Epidermal melanocyte (primary cell): Measurements from ENCODE around the gene UFSP1.

Experiments used
- DNase-seq: peaks from one replicate; pipeline ENCODE4 v3.0.0; 2011; ENCODE audit warnings: low spot score; ENCODE audit not compliant: insufficient read length

Gene UFSP1

DNA sequence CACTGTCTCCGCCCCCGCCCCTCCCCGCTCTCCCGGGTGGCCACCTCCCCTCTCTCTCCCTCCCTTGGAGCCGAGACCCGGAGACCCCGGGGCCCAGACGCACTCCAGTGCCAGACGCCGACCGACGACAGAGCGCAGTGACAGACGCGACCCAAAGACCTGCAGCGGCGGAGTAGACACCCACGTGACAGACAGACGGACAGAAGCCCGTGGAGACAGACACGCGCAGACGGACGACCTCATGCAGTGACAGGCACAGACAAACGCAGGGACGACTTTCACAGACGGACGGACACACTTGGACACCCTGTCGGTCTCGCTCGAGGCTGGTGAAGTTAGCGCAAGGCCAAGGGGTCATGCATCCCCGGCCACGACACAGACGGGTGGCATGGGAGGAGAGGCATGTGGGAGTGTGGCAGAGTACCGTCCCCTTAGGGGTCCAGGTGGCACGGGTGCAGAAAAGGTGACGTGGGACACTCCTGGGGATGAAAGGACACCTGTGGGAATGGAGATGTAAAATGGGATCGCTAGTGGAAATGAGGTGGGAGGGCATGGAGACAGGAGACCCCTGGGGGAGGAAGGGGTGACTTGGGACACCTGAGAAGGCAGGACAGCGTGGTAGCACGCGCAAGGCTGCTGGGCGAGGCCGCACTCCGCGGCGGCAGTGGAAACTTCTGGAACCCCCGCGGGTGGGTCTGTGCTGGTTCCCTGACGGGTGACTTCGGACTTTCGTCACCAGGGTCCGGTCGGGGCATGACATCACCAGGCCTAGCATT lies 6.6 kb upstream of the UFSP1 start:
- no peak for DNase-seq

DNA sequence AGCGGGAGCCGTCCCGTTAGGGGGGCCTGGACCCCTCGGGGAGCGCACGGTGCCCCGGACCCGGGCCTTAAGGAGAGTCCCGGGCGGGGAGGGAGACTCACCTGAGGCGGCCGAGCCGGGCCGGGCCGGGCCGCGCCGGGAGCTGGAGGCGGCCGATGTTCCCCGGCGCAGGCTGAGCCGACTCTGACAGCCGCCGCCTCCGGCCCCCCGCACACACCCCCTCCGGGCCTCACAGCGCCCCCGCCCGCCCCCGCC lies 6.1 kb upstream of the UFSP1 start, which contains the start of gene ACHE:
Gene ACHE (minus strand): TSS at position 188 of the 255 bp plus-strand sequence. CDS start 1,656 bp downstream, outside the sequence.
- no peak for DNase-seq

DNA sequence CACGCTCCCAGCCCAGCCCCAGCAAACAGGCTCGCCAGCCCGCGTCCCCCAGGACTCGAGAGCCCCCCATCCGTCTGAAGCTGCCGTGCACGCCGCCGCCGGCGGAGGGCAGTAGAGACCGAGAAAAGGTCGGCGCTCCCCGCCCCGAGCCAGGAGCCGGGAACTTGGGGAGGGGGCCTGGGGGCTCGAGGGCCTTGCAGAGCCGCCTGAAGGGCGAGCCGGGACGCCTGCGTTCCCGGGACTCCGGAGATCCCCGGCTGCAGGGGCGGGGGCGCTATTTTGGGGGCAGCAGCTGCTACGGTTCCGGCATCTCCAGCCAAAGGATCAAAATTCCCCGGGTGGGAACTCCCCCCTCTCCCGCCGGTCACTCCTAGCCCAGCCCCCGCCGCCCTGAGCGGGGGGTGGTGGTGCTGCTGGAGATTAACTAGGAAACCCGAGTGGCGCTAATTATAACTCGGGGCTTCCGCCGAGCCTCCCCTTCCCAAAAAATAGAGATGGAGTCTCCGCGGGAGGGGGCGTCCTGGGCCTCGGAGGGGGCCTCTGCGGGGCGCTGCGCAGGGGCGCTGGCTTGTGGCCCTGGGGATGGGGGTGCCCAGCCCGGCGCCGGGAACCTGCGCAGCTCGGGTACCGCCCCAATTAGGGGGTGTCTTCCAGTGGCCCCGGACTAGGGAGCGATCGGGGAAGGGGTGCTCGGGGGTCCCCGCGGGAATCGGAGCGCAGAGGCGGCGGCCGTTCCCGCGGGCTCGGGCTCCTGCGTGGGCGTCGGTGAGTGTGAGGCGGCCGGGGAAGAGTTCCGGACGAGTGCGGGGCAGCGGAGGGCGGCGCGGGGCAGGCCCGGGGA lies 5.6 kb upstream of the UFSP1 start:
- no peak for DNase-seq

DNA sequence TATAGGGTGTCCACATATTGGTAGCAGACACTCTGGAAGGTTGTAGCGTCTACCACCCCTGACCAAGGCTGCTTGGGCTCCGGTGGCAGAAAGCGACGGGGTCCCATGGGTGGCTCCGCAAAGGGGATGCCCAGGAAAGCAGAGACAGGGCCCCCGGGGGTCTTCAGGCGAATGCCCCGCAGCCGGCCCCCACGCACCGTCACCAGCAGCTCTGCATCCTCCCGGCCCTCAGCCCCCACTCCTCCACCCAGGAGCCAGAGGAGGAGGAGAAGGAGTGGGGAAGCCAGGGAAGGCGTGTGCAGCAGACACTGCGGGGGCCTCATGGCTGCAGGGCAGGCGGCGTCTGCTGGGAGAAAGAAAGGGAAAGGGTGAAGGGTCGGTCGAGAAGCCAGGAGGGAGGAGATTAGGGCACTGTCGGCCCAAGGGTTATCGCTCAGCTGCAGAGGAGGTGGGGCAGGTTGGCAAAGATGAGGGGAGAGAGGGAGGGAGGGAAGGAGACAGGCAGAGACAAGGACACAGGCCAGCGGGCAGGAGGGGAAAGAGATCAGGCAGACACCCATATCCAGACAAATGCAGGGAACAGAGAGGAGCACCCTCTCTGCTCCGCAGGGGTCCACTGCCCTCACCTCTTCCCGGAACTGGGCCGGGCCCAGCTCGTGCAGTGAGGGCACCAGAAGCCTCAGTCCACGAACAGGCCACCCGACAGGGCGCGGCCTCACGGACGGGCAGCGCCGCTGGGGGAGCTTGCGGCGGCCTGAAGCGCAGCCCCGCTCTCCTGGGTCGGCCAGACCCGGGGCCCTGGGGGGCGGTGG lies 4.6 kb upstream of the UFSP1 start:
- no peak for DNase-seq

DNA sequence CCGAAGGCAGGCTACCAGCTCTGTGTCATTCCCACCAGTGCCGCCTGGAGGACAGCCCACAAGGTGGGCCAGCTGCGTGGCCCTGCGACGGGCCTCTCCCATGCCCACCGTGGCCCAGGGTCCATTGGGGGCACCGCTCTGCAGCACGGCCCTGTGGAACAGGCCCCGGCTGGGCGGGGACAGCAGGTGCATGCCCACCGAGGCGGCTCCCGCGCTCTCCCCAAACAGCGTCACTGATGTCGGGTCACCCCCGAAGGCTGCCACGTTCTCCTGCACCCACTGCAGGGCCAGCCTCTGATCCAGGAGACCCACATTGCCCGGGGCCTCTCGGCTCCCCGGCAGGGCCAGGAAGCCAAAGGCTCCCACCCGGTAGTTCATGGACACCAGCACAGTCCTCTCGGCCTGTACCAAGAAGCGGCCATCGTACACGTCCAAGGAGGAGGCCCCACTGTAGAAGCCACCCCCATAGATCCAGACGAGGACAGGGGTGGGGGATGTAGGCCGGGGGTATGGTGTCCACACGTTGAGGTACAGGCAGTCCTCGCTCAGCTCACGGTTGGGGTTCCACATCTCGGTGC lies 3.9 kb upstream of the UFSP1 start:
- DNase-seq: no peak

DNA sequence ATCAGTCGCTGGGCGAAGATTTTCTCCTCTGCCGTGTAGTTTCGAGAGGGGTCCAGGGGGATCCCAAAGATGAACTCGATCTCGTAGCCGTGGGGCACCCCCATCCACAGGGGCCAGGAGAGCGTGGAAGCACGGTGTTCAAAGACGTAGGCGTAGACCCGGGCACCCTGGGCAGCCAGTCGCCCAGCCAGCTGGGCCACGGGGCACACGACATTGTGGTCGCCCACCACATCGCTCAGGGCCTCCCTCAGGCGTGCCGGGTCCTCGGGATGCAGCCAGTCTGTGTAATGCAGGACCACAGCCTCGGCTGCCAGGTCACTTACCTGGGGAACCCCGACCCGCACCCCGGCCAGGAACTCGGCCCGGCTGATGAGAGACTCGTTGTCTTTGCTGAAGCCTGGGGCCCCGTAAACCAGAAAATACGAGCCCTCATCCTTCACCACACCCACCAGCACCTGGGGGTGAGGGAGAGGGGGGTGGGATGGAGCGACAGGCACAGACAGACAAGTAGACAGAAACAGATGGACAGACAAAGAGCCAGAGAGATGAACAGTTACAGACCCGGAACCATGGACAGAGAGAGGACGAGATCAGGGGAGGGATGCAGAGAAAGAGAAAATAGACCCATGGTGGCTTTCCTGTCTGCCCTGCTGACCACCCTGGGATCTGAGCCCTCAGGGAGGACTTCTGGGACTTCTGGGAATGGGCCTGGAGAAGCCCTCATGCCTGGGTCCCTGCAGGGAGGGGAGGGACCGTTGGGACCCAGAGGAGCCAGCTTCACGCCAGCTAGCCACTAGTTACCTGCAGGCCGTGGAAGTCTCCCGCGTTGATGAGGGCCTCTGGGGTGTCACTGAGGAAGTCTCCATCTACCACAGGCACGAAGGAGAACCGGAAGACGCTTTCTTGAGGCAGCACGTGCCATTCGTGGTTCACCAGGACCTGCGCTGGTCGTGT lies 3.1 kb upstream of the UFSP1 start:
- DNase-seq: no peak

DNA sequence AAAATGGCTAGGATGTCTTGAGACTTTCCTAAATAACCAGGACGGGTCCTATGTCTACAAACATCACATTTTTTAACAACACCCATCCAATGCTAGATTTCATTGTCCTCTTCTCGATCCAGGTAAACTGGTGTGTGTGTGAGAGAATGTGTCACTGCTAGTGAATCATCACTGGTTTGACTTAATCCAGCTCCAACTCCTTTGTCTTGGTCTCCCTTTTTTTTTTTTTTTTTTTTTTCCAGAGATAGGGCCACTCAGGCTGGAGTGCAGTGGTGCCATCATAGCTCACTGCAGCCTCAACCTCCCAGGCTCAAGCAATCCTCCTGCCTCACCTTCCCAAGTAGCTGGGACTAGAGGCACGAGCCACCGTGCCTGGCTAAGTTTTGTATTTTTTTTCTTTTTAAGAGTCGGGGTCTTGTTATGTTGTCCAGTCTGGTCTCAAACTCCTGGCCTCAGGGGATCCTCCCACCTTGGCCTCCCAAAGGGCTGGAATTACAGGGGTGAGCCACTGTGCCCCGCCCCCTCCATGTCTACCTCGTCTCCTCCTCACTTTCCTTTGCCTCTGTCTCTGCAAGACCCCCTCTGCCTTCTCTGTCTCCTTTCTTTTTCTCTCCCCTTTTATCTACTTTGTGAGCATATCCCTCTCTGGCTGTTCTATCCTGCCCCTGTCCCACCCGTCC lies 2.2 kb upstream of the UFSP1 start:
- no peak for DNase-seq

DNA sequence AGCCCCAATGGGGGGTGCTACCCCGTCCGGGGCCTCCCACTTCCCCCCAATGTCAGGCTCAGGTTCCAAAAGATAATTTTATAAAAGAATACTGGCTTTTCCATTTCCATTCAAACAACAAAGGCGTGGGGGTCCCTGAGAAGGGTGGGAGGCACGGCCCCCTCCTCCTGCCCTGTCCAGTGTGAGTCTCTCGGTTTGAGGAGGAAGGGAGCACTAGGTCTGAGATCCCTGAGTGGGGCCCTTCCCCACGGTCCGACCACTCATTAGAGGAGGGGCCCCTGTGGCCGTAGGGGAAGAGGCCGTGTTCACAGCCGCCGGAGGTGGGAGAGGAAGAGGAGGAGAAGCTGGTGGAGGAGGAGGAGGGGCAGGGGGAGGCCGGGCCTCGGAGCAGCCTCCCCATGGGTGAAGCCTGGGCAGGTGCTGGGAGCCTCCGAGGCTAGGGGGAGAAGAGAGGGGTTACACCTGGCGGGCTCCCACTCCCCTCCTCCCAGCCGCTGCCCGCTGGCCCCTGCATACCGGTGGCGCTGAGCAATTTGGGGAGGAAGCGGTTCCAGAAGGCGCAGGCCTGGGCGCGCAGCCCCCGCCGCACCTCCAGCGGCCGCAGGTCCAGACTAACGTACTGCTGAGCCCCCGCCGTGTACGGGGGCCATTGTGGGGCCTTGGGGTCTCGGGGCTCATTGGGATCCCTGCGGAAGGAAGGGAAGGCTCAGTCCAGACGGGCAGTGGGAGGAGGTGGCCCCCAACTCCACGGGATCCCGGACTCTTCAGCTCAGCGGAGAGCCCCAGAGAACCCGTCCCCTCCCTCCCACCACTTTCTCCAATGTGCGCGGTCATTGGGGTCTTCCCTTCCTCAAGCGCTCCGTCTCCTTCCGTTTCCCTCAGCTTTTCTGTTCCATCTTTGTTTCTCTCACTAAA lies 1.4 kb upstream of the UFSP1 start:
- no peak for DNase-seq

DNA sequence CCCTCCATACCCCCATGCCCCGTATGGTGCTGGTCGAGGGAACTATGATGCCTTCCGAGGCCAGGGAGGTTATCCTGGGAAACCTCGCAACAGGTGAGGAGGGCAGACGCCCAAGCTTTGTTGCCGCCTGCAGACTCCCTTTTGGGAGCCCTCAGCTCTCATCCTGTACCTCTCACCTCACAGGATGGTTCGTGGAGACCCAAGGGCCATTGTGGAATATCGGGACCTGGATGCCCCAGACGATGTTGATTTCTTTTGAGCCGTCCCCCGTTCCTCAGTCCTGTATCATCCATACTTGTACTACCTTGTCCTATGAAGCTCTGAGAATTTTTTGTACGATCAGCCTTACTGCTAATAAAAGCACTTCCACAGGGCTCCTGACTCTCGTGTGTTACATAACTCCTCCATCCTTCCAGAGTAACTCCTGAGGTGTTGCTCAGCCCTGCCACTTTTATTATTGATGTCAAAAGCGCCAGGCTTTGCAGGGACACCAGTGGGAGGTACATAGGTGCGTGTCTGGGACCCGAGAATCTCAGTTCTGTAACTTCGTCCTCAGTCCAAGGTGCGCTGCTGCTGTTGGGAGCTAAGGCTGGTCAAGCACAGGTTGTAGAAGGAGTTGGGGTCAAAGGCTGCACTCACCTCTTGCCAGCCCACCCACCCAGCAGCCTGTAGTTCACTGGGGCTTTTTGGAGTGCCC lies 1.1 kb downstream of the UFSP1 start:
- no peak for DNase-seq

DNA sequence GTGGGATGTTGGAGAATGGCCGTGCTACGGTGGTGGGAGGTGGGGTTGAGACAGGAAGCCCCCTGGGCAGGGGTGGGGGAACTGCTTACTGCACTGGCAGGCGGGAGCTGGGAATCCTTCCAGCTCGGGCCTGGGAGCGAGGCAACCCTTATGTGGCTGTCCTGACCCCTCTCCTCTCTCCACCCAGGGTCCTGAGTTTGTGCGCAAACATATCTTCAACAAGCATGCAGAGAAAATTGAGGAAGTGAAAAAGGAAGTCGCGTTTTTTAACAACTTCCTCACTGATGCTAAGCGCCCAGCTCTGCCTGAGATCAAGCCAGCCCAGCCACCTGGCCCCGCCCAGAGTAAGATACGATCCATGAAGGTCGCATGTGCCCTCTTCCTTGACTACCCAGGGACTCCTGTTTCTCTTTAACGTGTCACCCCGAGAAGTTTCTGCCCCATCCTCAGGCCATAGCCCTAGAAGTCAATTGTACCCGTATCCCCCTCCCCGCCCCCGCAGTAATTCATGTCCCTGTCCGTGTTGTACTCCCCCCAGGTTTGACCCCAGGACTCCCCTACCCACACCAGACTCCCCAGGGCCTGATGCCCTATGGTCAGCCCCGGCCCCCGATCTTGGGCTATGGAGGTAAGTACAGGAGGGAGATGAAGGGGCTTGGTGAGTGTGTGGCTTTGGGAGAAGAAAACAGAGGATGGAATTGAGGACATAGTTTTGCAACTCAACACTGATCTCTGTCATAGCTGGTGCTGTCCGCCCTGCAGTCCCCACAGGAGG lies 1.8 kb downstream of the UFSP1 start:
- no peak for DNase-seq

DNA sequence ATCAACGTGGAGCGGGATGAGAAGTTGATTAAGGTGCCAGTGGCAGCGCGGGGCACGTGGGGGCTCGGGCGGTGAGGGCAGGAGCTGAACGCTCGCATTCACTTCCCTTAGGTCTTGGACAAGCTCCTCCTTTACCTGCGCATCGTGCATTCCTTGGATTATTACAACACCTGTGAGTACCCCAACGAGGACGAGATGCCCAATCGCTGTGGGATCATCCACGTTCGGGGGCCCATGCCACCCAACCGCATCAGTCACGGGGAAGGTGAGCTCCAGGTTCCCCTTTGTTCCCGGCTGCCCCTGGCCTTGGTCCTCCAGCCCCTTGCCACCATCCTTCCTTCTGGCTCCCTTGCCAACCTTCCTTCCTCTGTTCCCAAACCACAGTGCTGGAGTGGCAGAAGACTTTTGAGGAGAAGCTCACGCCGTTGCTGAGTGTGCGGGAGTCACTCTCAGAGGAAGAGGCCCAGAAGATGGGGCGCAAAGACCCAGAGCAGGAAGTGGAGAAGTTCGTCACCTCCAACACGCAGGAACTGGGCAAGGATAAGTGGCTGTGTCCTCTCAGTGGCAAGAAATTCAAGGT lies 2.5 kb downstream of the UFSP1 start:
- DNase-seq: no peak

DNA sequence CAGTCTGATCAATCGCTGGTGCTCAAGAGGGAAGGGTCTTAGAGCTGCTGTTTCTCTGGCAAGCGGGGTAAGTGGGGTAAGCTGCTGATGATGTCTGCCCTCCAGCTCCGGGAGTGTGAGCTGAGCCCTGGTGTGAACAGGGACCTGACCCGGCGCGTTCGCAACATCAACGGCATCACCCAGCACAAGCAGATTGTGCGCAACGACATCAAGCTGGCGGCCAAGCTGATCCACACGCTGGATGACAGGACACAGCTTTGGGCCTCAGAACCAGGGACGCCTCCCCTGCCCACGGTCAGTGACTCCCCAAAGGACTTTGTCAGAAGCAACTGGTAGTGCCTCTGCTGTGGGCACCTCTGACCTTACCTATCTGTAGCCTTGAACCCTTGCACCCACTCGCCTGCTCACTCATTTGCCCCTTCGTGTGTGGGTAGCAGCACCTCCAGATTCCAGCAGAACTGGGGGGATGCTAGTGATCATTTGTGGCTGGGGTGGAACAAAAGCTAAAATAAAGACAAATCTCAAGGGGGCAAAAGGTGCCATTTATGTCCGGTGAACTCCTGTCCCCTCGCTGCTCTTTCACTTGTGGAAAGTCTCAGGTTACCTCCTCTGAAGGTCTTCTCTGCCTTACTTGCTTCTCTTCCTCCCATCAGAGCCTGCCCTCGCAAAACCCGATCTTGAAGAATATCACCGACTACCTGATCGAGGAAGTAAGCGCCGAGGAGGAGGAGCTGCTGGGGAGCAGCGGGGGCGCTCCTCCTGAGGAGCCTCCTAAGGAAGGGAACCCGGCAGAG lies 3.2 kb downstream of the UFSP1 start:
- no peak for DNase-seq

DNA sequence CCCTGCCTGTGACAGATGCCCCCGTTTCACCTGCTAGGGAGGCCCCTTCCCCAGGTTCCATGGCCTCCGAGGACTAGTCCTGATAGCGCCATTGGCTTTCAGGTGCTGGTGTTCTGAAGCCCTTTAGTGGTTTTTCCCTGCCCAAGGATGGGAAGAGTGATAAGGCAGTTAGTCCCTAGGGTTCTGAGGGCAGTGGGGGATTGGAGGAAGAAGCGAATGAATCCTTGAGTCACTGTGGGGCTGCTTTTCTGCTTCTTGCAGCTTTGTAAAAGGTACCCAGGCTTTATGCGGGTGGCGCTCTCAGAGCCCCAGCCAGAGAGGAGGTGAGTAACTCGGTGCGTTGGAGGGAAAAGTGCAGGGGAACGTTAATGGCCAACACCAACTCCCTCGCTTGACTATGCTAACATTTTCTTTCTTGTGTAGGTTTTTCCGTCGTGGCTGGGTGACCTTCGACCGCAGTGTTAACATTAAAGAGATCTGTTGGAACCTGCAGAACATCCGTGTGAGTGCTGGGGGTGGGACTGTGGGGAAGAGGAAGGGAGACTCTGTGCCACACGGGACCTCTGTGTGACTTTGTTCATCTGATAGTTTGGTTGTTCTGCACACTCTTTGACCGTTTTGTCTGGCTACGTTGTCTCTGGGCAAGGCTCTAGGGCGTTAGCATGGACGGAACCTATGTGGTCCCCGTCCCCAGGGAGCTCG lies 3.9 kb downstream of the UFSP1 start:
- no peak for DNase-seq

DNA sequence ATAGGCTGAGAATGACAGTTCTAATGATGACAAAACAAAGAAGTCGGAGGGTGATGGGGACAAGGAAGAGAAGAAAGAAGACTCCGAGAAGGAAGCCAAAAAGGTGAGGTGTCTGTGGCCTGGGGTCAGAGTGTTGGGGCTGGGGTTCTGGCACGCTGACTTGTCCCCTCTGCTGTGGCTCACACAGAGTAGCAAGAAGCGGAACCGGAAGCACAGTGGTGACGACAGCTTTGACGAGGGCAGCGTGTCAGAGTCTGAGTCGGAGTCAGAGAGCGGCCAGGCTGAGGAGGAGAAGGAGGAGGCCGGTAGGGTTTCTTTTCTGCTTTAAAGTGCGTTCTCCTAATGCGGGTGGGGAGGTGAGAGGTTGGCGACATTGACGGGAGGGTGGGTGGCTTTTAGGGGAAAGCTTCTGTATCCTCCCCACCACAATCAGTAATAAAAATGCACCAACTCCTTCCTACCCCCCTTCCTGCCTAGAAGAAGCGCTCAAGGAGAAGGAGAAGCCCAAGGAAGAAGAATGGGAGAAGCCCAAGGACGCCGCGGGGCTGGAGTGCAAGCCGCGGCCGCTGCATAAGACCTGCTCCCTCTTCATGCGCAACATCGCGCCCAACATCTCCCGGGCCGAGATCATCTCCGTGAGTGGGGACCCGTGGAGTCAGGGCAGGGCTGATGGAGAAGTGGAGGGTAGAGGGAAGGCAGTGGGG lies 4.6 kb downstream of the UFSP1 start:
- DNase-seq: no peak
